K562 (cell line): ENCODE results near the gene JUN. TPM values are rescaled to one million over a fixed set of nuclear protein-coding genes. Genes with fewer than 3 reads are reported as not detected.

Experiments
- CHD4 ChIP-seq: fragments of 200-600 bp; sonication (generic); IDR thresholded peaks from 3 replicates; pipeline ENCODE4 v1.6.1; 2012; ENCODE audit warnings: low read depth, mild to moderate bottlenecking, mixed read lengths, low read length, inconsistent platforms; ENCODE audit not compliant: insufficient read depth, insufficient replicate concordance, poor library complexity, severe bottlenecking
- MTF1 ChIP-seq: fragments of 250-450 bp; sonication (Bioruptor Pico); IDR thresholded peaks from 2 replicates; pipeline ENCODE4 v1.9.0; 2021; ENCODE audit warnings: moderate library complexity, mild to moderate bottlenecking, inconsistent platforms, borderline replicate concordance
- NR3C1 ChIP-seq: sonication (generic); formaldehyde crosslinking; IDR thresholded peaks from 2 replicates; pipeline ENCODE4 v1.8.1; 2022; ENCODE audit warnings: missing genetic modification reagents
- SMAD4 ChIP-seq: fragments of 250-450 bp; sonication (Bioruptor Pico); conservative IDR thresholded peaks from 2 replicates; pipeline ENCODE4 v1.8.0; 2021; ENCODE audit warnings: inconsistent platforms, mild to moderate bottlenecking, moderate library complexity
- SRSF9 ChIP-seq: fragments of 200-400 bp; formaldehyde crosslinking; IDR thresholded peaks from 2 replicates; pipeline ENCODE4 v1.6.1; 2017; ENCODE audit warnings: low read depth, low read length, borderline replicate concordance
- ZNF354B ChIP-seq: fragments of 250-450 bp; sonication (Bioruptor Pico); IDR thresholded peaks from 2 replicates; pipeline ENCODE4 v1.4.0; 2020
- polyA plus RNA-seq, 8 experiments: library from polyadenylated mRNA; depleted of rRNA in 4 of 8; stranded (reverse) in 5 of 8; unstranded in 3 of 8; fragments of >200 nt; fragmentation: Nextera tagmentation in 2 of 8; fragmentation: Illumina TruSeq in 1 of 8; extraction: Ambion mirVana in 2 of 8; extraction: Trizol in 1 of 8; gene quantifications; 2 replicates each; pipeline versions ENCODE4 v1.2.1 to v1.2.3, GENCODE V29; 2011 to 2014; ENCODE audit warnings: inconsistent platforms in 1 of 8, missing spikeins in 1 of 8
- total RNA-seq, 7 experiments: library from RNA; depleted of rRNA in 6 of 7; stranded (reverse); fragments of >200 nt in 6 of 7; fragmentation: Illumina TruSeq in 2 of 7; extraction: Trizol in 2 of 7; gene quantifications; 2 replicates each; pipeline versions ENCODE4 v1.2.1 to v1.2.3, GENCODE V29; 2011 to 2021; ENCODE audit warnings: low replicate concordance in 1 of 7
- TF ChIP-seq, protein P1 (sequence below): fragments of 450-650 bp; IDR thresholded peaks from 2 replicates; pipeline ENCODE4 v1.6.1; 2017; ENCODE audit warnings: mild to moderate bottlenecking, moderate library complexity
- TF ChIP-seq, protein P2 (sequence below), 2 experiments: IDR thresholded peaks; 2 replicates each; pipeline ENCODE4 v1.6.1; 2011; ENCODE audit warnings: borderline replicate concordance in 1 of 2, control low read depth in 1 of 2, low read depth in 1 of 2, low read length in 1 of 2, mild to moderate bottlenecking in 1 of 2, mixed read lengths in 1 of 2, moderate library complexity in 1 of 2; ENCODE audit not compliant: insufficient read depth in 1 of 2, insufficient read length in 1 of 2, poor library complexity in 1 of 2, severe bottlenecking in 1 of 2; ENCODE audit errors: extremely low read depth in 1 of 2
- TF ChIP-seq, protein P3 (sequence below): fragments of 450-650 bp; formaldehyde crosslinking; IDR thresholded peaks from 2 replicates; pipeline ENCODE4 v1.4.0; 2022; ENCODE audit warnings: mild to moderate bottlenecking, moderate library complexity
- TF ChIP-seq, protein P4 (sequence below): IDR thresholded peaks from 3 replicates; pipeline ENCODE4 v1.6.1; 2011; ENCODE audit warnings: borderline replicate concordance, mild to moderate bottlenecking, moderate library complexity; ENCODE audit not compliant: insufficient read length; ENCODE audit errors: extremely low read depth
- TF ChIP-seq, protein P5 (sequence below): sonication (generic); formaldehyde crosslinking; IDR thresholded peaks from 2 replicates; pipeline ENCODE4 v1.8.0; 2022; ENCODE audit warnings: mild to moderate bottlenecking, missing genetic modification reagents

Gene JUN
- total and polyA plus RNA-seq, 9 of the 15 experiments (the other 6 are each of a cell fraction or from before 2014, with no cell fraction given) = 0.32 to 23.4 (median 4.0) TPM

DNA sequence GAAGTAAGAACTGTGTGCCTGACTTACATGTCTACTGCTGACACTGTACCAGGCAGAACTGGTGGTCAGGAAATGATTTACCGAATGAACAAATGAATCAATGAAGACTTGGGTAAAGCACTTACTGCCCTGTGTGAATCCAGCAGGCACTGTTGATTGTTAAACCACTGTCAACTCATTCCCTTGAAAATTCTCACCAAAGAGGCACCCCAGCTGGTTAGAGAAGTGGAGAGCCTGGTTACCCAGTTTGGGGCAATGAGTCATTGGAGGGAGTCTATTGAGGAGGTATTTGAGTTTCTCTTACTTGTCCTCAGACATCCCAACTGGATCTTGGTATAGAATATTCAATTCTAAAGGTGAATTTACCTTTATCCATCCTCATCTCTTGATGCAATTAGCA lies 34.2 kb downstream of the JUN start (continued):
- TF ChIP-seq, protein P1, sequence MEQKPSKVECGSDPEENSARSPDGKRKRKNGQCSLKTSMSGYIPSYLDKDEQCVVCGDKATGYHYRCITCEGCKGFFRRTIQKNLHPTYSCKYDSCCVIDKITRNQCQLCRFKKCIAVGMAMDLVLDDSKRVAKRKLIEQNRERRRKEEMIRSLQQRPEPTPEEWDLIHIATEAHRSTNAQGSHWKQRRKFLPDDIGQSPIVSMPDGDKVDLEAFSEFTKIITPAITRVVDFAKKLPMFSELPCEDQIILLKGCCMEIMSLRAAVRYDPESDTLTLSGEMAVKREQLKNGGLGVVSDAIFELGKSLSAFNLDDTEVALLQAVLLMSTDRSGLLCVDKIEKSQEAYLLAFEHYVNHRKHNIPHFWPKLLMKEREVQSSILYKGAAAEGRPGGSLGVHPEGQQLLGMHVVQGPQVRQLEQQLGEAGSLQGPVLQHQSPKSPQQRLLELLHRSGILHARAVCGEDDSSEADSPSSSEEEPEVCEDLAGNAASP = no peak
- no peak for TF ChIP-seq CHD4
- no peak for TF ChIP-seq ZNF354B (CRISPR knock-in tag)
- TF ChIP-seq, protein P2, sequence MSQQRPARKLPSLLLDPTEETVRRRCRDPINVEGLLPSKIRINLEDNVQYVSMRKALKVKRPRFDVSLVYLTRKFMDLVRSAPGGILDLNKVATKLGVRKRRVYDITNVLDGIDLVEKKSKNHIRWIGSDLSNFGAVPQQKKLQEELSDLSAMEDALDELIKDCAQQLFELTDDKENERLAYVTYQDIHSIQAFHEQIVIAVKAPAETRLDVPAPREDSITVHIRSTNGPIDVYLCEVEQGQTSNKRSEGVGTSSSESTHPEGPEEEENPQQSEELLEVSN (IDR thresholded peaks at IDR 0.05; ENCODE audit: borderline replicate concordance in 1 of 2, extremely low read depth in 1 of 2, insufficient read depth in 1 of 2, insufficient read length in 1 of 2, low read depth in 1 of 2, low read length in 1 of 2, poor library complexity in 1 of 2, severe bottlenecking in 1 of 2) = no peak
- no peak for TF ChIP-seq MTF1
- TF ChIP-seq, protein P3, sequence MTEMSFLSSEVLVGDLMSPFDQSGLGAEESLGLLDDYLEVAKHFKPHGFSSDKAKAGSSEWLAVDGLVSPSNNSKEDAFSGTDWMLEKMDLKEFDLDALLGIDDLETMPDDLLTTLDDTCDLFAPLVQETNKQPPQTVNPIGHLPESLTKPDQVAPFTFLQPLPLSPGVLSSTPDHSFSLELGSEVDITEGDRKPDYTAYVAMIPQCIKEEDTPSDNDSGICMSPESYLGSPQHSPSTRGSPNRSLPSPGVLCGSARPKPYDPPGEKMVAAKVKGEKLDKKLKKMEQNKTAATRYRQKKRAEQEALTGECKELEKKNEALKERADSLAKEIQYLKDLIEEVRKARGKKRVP (CRISPR knock-in tag) = no peak
- no peak for TF ChIP-seq SMAD4 (CRISPR knock-in tag)
- TF ChIP-seq SRSF9 = no peak
- TF ChIP-seq, protein P4, sequence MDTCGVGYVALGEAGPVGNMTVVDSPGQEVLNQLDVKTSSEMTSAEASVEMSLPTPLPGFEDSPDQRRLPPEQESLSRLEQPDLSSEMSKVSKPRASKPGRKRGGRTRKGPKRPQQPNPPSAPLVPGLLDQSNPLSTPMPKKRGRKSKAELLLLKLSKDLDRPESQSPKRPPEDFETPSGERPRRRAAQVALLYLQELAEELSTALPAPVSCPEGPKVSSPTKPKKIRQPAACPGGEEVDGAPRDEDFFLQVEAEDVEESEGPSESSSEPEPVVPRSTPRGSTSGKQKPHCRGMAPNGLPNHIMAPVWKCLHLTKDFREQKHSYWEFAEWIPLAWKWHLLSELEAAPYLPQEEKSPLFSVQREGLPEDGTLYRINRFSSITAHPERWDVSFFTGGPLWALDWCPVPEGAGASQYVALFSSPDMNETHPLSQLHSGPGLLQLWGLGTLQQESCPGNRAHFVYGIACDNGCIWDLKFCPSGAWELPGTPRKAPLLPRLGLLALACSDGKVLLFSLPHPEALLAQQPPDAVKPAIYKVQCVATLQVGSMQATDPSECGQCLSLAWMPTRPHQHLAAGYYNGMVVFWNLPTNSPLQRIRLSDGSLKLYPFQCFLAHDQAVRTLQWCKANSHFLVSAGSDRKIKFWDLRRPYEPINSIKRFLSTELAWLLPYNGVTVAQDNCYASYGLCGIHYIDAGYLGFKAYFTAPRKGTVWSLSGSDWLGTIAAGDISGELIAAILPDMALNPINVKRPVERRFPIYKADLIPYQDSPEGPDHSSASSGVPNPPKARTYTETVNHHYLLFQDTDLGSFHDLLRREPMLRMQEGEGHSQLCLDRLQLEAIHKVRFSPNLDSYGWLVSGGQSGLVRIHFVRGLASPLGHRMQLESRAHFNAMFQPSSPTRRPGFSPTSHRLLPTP = no peak
- TF ChIP-seq, protein P5, sequence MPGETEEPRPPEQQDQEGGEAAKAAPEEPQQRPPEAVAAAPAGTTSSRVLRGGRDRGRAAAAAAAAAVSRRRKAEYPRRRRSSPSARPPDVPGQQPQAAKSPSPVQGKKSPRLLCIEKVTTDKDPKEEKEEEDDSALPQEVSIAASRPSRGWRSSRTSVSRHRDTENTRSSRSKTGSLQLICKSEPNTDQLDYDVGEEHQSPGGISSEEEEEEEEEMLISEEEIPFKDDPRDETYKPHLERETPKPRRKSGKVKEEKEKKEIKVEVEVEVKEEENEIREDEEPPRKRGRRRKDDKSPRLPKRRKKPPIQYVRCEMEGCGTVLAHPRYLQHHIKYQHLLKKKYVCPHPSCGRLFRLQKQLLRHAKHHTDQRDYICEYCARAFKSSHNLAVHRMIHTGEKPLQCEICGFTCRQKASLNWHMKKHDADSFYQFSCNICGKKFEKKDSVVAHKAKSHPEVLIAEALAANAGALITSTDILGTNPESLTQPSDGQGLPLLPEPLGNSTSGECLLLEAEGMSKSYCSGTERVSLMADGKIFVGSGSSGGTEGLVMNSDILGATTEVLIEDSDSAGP (CRISPR knock-in tag) = no peak
- TF ChIP-seq NR3C1 = no peak
